ENCODE data around the gene SOWAHC.
A peak's percentile ranks its signal among the peaks of the same experiment; 100 is the strongest.

Gene SOWAHC

DNA sequence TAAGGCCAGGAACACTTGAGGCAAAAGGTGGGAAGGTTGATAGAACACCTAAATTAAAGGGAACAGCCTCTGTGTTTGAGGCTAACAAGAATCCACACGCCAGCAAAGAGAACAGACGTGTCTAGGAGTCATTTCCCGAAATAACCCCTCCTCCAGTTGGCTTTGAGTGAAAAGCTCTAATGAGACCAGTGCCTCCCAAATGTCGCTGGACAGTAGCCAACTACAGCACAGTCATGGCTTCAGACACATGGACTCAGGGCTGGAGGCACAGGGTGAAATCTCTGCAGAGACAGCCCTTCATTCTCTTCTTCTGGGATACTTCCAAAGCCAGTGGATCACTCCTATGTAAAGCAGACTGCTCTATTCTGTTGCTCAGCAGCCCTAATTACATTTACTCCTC lies 49.6 kb downstream of the SOWAHC start:
- peak; percentile 95 for DNase-seq (ENCODE audit: low read depth)
- H3K4me3 ChIP-seq (ENCODE audit: low read length), result no peak overlapping the region
- TF ChIP-seq, protein P1, sequence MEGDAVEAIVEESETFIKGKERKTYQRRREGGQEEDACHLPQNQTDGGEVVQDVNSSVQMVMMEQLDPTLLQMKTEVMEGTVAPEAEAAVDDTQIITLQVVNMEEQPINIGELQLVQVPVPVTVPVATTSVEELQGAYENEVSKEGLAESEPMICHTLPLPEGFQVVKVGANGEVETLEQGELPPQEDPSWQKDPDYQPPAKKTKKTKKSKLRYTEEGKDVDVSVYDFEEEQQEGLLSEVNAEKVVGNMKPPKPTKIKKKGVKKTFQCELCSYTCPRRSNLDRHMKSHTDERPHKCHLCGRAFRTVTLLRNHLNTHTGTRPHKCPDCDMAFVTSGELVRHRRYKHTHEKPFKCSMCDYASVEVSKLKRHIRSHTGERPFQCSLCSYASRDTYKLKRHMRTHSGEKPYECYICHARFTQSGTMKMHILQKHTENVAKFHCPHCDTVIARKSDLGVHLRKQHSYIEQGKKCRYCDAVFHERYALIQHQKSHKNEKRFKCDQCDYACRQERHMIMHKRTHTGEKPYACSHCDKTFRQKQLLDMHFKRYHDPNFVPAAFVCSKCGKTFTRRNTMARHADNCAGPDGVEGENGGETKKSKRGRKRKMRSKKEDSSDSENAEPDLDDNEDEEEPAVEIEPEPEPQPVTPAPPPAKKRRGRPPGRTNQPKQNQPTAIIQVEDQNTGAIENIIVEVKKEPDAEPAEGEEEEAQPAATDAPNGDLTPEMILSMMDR (IDR thresholded peaks at IDR 0.05; ENCODE audit: insufficient read depth, low read depth, low read length, missing control alignments), result no peak

DNA sequence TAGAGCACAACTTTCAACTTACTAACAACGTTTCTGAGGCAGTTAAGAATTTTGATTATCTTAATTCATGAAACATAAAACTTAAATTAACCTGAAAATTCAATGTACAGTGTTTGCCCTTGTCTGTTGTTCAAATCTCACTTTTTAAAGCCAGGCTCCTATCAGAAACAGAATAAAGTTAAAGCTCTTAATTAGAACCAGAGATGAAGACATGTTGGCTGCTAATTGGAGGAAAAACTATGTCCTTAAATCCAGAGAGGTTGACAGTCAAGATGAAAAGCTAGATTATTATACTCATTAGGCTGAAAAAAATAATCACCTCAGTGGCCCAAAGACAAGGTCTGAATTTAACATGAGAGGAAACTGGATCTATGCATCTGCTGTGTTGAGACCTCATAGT lies 52.3 kb downstream of the SOWAHC start:
- TF ChIP-seq, protein P1 (IDR thresholded peaks at IDR 0.05; ENCODE audit: insufficient read depth, low read depth, low read length, missing control alignments), result no peak
- no peak for DNase-seq (ENCODE audit: low read depth)
- no peak overlapping the region for H3K4me3 ChIP-seq (ENCODE audit: low read length)

All from epithelial cell of esophagus (primary cell).